ENCODE results near the gene C22orf15. TPM values are rescaled to one million over a fixed set of nuclear protein-coding genes. Genes with fewer than 3 reads are reported as not detected.

C22orf15 gene
- total and polyA plus RNA-seq, 9 of the 15 experiments (the other 6 are each of a cell fraction or from before 2014, with no cell fraction given): 0.07 TPM; not detected in 8

DNA sequence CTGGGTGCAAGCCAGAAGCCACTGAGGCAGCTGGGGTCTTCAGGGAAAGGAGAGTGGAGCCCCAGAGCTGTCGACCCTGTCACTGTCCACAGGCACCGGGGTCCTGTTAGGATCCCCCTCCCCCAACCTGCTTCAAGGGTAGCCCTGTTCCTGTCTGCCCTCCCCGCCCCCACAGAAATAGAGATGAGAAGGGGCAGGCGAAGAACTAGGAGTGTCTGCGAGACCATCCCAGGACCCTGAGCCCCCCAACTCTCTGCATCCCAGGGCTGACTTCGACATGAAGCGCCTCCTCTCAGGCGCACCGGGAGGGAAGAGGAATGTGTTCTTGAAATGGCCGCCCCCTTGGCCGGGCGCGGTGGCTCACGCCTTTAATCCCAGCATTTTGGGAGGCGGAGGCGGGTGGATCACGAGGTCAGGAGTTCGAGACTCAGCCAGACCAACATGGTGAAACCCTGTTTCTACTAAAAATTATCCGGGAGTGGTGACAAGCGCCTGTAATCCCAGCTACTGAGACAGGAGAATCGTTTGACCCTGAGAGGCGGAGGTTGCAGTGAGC lies 11.3 kb upstream of the C22orf15 start (continued):
- TF ChIP-seq KDM4B (IDR thresholded peaks at IDR 0.05; ENCODE audit: borderline replicate concordance in 2 of 2, low read depth in 1 of 2) (0 out of 4 replicates have a peak, but pooled peaks of 1 of the 2 experiments have one; percentile 13), HDAC6 (IDR thresholded peaks at IDR 0.05; ENCODE audit: low read depth, low read length) (no peak), CBX5 (IDR thresholded peaks at IDR 0.05; ENCODE audit: borderline replicate concordance, low read depth) (no peak), TOE1 (IDR thresholded peaks at IDR 0.05; ENCODE audit: borderline replicate concordance) (peak; percentile 61; the same call in 1 of the 2 replicates), TOE1 (CRISPR knock-in tag; IDR thresholded peaks at IDR 0.05; ENCODE audit: borderline replicate concordance, low read depth) (no peak), ZNF165 (CRISPR knock-in tag; IDR thresholded peaks at IDR 0.05; ENCODE audit: borderline replicate concordance) (no peak), EGR1 (conservative IDR thresholded peaks at IDR 0.05) (peak; percentile 92), MED1 (CRISPR knock-in tag; IDR thresholded peaks at IDR 0.05; ENCODE audit: borderline replicate concordance) (no peak), SUPT5H (IDR thresholded peaks at IDR 0.05) (no peak; the same call in 1 of the 2 replicates), U2AF2 (optimal IDR thresholded peaks at IDR 0.05; ENCODE audit: low read depth, low read length) (no peak), PTTG1 (tag; IDR thresholded peaks at IDR 0.05; ENCODE audit: low read depth) (no peak), JUND (IDR thresholded peaks at IDR 0.05; ENCODE audit: borderline replicate concordance, low read depth, low read length) (no peak), JUND (tag; IDR thresholded peaks at IDR 0.05; ENCODE audit: borderline replicate concordance, low read depth, low read length) (no peak), MCM2 (IDR thresholded peaks at IDR 0.05; ENCODE audit: low read depth) (no peak), SIN3A (IDR thresholded peaks at IDR 0.05; ENCODE audit: borderline replicate concordance in 2 of 2, control insufficient read depth in 1 of 2, low read depth in 2 of 2, low read length in 2 of 2) (no peak), ADNP (tag; IDR thresholded peaks at IDR 0.05) (peak; percentile 60; the same call in 1 of the 2 replicates), JUN (IDR thresholded peaks at IDR 0.05; ENCODE audit: borderline replicate concordance, low read depth, low read length) (no peak), JUN (CRISPR knock-in tag; IDR thresholded peaks at IDR 0.05; ENCODE audit: borderline replicate concordance) (no peak), PHTF2 (CRISPR knock-in tag; IDR thresholded peaks at IDR 0.05) (no peak), XRCC4 (IDR thresholded peaks at IDR 0.05; ENCODE audit: extremely low read depth, insufficient read depth, insufficient read length) (no peak)
- TF ChIP-seq, protein P1, sequence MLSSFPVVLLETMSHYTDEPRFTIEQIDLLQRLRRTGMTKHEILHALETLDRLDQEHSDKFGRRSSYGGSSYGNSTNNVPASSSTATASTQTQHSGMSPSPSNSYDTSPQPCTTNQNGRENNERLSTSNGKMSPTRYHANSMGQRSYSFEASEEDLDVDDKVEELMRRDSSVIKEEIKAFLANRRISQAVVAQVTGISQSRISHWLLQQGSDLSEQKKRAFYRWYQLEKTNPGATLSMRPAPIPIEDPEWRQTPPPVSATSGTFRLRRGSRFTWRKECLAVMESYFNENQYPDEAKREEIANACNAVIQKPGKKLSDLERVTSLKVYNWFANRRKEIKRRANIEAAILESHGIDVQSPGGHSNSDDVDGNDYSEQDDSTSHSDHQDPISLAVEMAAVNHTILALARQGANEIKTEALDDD (IDR thresholded peaks at IDR 0.05): no peak
- TF ChIP-seq, protein P2, sequence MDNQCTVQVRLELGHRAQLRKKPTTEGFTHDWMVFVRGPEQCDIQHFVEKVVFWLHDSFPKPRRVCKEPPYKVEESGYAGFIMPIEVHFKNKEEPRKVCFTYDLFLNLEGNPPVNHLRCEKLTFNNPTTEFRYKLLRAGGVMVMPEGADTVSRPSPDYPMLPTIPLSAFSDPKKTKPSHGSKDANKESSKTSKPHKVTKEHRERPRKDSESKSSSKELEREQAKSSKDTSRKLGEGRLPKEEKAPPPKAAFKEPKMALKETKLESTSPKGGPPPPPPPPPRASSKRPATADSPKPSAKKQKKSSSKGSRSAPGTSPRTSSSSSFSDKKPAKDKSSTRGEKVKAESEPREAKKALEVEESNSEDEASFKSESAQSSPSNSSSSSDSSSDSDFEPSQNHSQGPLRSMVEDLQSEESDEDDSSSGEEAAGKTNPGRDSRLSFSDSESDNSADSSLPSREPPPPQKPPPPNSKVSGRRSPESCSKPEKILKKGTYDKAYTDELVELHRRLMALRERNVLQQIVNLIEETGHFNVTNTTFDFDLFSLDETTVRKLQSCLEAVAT (IDR thresholded peaks at IDR 0.05): no peak
- TF ChIP-seq, protein P3, sequence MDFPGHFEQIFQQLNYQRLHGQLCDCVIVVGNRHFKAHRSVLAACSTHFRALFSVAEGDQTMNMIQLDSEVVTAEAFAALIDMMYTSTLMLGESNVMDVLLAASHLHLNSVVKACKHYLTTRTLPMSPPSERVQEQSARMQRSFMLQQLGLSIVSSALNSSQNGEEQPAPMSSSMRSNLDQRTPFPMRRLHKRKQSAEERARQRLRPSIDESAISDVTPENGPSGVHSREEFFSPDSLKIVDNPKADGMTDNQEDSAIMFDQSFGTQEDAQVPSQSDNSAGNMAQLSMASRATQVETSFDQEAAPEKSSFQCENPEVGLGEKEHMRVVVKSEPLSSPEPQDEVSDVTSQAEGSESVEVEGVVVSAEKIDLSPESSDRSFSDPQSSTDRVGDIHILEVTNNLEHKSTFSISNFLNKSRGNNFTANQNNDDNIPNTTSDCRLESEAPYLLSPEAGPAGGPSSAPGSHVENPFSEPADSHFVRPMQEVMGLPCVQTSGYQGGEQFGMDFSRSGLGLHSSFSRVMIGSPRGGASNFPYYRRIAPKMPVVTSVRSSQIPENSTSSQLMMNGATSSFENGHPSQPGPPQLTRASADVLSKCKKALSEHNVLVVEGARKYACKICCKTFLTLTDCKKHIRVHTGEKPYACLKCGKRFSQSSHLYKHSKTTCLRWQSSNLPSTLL (IDR thresholded peaks at IDR 0.05): no peak
- TF ChIP-seq, protein P4, sequence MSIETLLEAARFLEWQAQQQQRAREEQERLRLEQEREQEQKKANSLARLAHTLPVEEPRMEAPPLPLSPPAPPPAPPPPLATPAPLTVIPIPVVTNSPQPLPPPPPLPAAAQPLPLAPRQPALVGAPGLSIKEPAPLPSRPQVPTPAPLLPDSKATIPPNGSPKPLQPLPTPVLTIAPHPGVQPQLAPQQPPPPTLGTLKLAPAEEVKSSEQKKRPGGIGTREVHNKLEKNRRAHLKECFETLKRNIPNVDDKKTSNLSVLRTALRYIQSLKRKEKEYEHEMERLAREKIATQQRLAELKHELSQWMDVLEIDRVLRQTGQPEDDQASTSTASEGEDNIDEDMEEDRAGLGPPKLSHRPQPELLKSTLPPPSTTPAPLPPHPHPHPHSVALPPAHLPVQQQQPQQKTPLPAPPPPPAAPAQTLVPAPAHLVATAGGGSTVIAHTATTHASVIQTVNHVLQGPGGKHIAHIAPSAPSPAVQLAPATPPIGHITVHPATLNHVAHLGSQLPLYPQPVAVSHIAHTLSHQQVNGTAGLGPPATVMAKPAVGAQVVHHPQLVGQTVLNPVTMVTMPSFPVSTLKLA (conservative IDR thresholded peaks at IDR 0.05): no peak; a peak in 1 of 4 replicates
